OCI-LY3 (cell line): Measurements from ENCODE around the gene PTPN23.

Experiments used
- H2AFZ ChIP-seq: fragments of 200-600, 300-600 bp; shearing (Covaris generic); 2 replicates; pipeline ENCODE4 v1.6.0; 2014; ENCODE audit warnings: antibody characterized with exemption, low read depth, low read length
- H3K27ac ChIP-seq: fragments of 200-600, 300-600 bp; sonication (generic); 2 replicates; pipeline ENCODE4 v1.5.1; 2014; ENCODE audit warnings: mild to moderate bottlenecking, low read length, moderate library complexity, mixed read lengths
- H3K27me3 ChIP-seq: fragments of 200-600, 300-600 bp; sonication (generic); 2 replicates; pipeline ENCODE4 v1.6.1; 2014; ENCODE audit warnings: low read depth, low read length, mixed read lengths
- H3K36me3 ChIP-seq: fragments of 200-600, 300-600 bp; sonication (generic); replicated peaks from 2 replicates; pipeline ENCODE3; 2014; ENCODE audit warnings: low read depth, low read length, mixed read lengths
- H3K4me1 ChIP-seq: fragments of 300-600, 200-600 bp; sonication (generic); 2 replicates; pipeline ENCODE4 v1.6.1; 2014; ENCODE audit warnings: low read length, mixed read lengths
- H3K4me2 ChIP-seq: fragments of 200-600, 300-600 bp; sonication (generic); 2 replicates; pipeline ENCODE4 v1.6.1; 2014; ENCODE audit warnings: low read length, mixed read lengths
- H3K4me3 ChIP-seq: fragments of 300-600, 200-600 bp; sonication (generic); 2 replicates; pipeline ENCODE4 v1.5.1; 2014; ENCODE audit warnings: antibody characterized with exemption, mild to moderate bottlenecking, low read length, moderate library complexity
- H3K79me2 ChIP-seq: fragments of 300-600, 200-600 bp; shearing (Covaris generic); 2 replicates; pipeline ENCODE4 v1.6.1; 2014; ENCODE audit warnings: mild to moderate bottlenecking, low read length, mixed read lengths
- H3K9ac ChIP-seq: fragments of 300-600, 200-600 bp; shearing (Covaris generic); 2 replicates; pipeline ENCODE4 v1.6.0; 2014; ENCODE audit warnings: mild to moderate bottlenecking, low read length, moderate library complexity
- H3K9me3 ChIP-seq: fragments of 200-600, 300-600 bp; shearing (Covaris generic); 2 replicates; pipeline ENCODE4 v1.6.1; 2014; ENCODE audit warnings: low read length, mixed read lengths; ENCODE audit not compliant: insufficient read depth
- H4K20me1 ChIP-seq: fragments of 200-600, 300-600 bp; sonication (generic); 2 replicates; pipeline ENCODE4 v1.6.1; 2016; ENCODE audit warnings: low read length, mixed read lengths; ENCODE audit not compliant: insufficient read depth
- CTCF ChIP-seq: fragments of 200-600, 300-600 bp; sonication (generic); IDR thresholded peaks from 2 replicates; pipeline ENCODE4 v1.5.1; 2014; ENCODE audit warnings: antibody characterized with exemption, low read length, low read depth
- EZH2phosphoT487 ChIP-seq: fragments of 200-600 bp; shearing (Covaris generic); IDR thresholded peaks from 2 replicates; pipeline ENCODE4 v1.6.1; 2018; ENCODE audit warnings: antibody characterized with exemption, mixed run types, low read depth

The PTPN23 gene

GRCh38 chr3:47418167-47419082 is 37.6 kb downstream of the PTPN23 start:
- H3K4me3 ChIP-seq: no peak overlapping the region
- TF ChIP-seq CTCF (no peak), EZH2phosphoT487 (no peak)
- no peak overlapping the region for H2AFZ ChIP-seq
- no peaks in the 10 kb centered on the region for H3K27me3 ChIP-seq
- H3K79me2 ChIP-seq: no peaks in the 10 kb centered on the region; the same call in 1 of the 2 replicates
- H3K4me1 ChIP-seq: peaks cover 6% of the 10 kb centered on the region
- H3K27ac ChIP-seq: no peak overlapping the region
- peaks cover 49% of the 10 kb centered on the region for H3K36me3 ChIP-seq
- H3K4me2 ChIP-seq: no peak overlapping the region
- no peaks in the 10 kb centered on the region for H3K9me3 ChIP-seq
- no peaks in the 10 kb centered on the region; the same call in 1 of the 2 replicates for H4K20me1 ChIP-seq
- no peak overlapping the region for H3K9ac ChIP-seq

GRCh38 chr3:47419083-47420043 is 38.5 kb downstream of the PTPN23 start:
- peaks cover 40% of the 10 kb centered on the region for H3K36me3 ChIP-seq

GRCh38 chr3:47420044-47420430 is 39.2 kb downstream of the PTPN23 start:
- no peaks in the 10 kb centered on the region; the same call in 1 of the 2 replicates for H4K20me1 ChIP-seq
- no peak overlapping the region for H3K27ac ChIP-seq
- no peaks in the 10 kb centered on the region for H3K27me3 ChIP-seq
- peaks cover 6% of the 10 kb centered on the region for H3K4me1 ChIP-seq
- no peaks in the 10 kb centered on the region for H3K9me3 ChIP-seq
- peaks cover 35% of the 10 kb centered on the region for H3K36me3 ChIP-seq
- no peak overlapping the region for H3K4me2 ChIP-seq
- no peak overlapping the region for H3K4me3 ChIP-seq
- TF ChIP-seq CTCF: no peak
- no peak for TF ChIP-seq EZH2phosphoT487
- no peak overlapping the region for H3K9ac ChIP-seq
- H3K79me2 ChIP-seq: no peaks in the 10 kb centered on the region; the same call in 1 of the 2 replicates
- no peak overlapping the region for H2AFZ ChIP-seq

More at GRCh38 chr3:47419083-47420043, 38.5 kb downstream of the PTPN23 start:
- H3K79me2 ChIP-seq: no peaks in the 10 kb centered on the region; the same call in 1 of the 2 replicates
- peaks cover 6% of the 10 kb centered on the region for H3K4me1 ChIP-seq
- no peak overlapping the region for H3K27ac ChIP-seq
- H4K20me1 ChIP-seq: no peaks in the 10 kb centered on the region; the same call in 1 of the 2 replicates
- no peaks in the 10 kb centered on the region for H3K27me3 ChIP-seq
- no peaks in the 10 kb centered on the region for H3K9me3 ChIP-seq
- TF ChIP-seq CTCF (no peak), EZH2phosphoT487 (no peak)
- no peak overlapping the region for H3K4me2 ChIP-seq
- no peak overlapping the region for H3K4me3 ChIP-seq
- H2AFZ ChIP-seq: no peak overlapping the region
- no peak overlapping the region for H3K9ac ChIP-seq
